ENCODE data around the gene ABCA13.

DNA sequence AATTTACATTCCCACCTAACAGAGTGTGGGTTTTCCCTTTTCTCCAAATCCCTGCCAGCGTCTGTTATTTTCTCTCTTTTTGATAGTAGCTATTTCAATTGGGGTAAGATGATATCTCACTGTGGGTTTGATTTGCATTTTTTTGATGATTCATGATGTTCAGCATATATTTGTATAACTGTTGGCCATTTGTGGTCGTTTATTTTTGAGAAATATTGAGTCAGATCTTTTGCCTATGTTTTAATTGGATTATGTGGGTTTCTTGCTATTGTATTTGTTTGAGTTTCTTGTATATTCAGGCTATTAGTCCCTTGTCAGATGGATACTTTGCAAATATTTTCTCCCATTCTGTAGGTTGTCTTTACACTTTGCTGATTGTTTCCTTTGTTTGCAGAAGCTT, 193.8 kb downstream of the ABCA13 start:
- TF ChIP-seq POLR2AphosphoS5 (IDR thresholded peaks at IDR 0.05; ENCODE audit: low read depth), result no peak
- TF ChIP-seq, protein P1, sequence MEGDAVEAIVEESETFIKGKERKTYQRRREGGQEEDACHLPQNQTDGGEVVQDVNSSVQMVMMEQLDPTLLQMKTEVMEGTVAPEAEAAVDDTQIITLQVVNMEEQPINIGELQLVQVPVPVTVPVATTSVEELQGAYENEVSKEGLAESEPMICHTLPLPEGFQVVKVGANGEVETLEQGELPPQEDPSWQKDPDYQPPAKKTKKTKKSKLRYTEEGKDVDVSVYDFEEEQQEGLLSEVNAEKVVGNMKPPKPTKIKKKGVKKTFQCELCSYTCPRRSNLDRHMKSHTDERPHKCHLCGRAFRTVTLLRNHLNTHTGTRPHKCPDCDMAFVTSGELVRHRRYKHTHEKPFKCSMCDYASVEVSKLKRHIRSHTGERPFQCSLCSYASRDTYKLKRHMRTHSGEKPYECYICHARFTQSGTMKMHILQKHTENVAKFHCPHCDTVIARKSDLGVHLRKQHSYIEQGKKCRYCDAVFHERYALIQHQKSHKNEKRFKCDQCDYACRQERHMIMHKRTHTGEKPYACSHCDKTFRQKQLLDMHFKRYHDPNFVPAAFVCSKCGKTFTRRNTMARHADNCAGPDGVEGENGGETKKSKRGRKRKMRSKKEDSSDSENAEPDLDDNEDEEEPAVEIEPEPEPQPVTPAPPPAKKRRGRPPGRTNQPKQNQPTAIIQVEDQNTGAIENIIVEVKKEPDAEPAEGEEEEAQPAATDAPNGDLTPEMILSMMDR (IDR thresholded peaks at IDR 0.05; ENCODE audit: insufficient read depth, low read length), result no peak
